Activated T-helper 1 cell treated with anti-CD3 and anti-CD28 coated beads, Interleukin-12 subunit alpha, Interleukin-12 subunit beta, Interleukin-2, Interleukin-4 antibody, amounts not matched to agents 30 ng/mL and 10 ng/mL and 1 ng/mL, durations not matched to agents 14 hours and 24 hours and 36 hours (primary cell): ENCODE data around the gene ADAM8. TPM values are rescaled to one million over a fixed set of nuclear protein-coding genes. Genes with fewer than 3 reads are reported as not detected.

ENCODE experiments used
- DNase-seq: peaks from one replicate; pipeline ENCODE4 v3.0.0; 2021; ENCODE audit warnings: low spot score
- H3K27ac Mint-ChIP-seq: one replicate; pipeline ENCODE4 v1.8.0; 2021; ENCODE audit warnings: mild to moderate bottlenecking, mixed read lengths
- H3K27me3 Mint-ChIP-seq: one replicate; pipeline ENCODE4 v1.8.0; 2022; ENCODE audit warnings: mild to moderate bottlenecking, moderate library complexity, mixed read lengths; ENCODE audit not compliant: insufficient read depth
- H3K36me3 Mint-ChIP-seq: one replicate; pipeline ENCODE4 v1.8.0; 2021; ENCODE audit warnings: low read depth, mixed read lengths
- H3K4me1 Mint-ChIP-seq: one replicate; pipeline ENCODE4 v1.8.0; 2021; ENCODE audit warnings: low read depth, mixed read lengths
- H3K4me3 Mint-ChIP-seq: one replicate; pipeline ENCODE4 v1.8.0; 2021; ENCODE audit warnings: mild to moderate bottlenecking, moderate library complexity, mixed read lengths
- H3K9me3 Mint-ChIP-seq: one replicate; pipeline ENCODE4 v1.8.0; 2021; ENCODE audit warnings: mixed read lengths
- intact Hi-C: fragments of 100-400 bp; cut with micrococcal nuclease; formaldehyde crosslinking; loops from one replicate; pipeline ENCODE4 v1.15.1; 2024
- total RNA-seq: library from RNA; stranded (reverse); gene quantifications from 2 replicates; pipeline ENCODE4 v1.2.3, GENCODE V29; 2022

Gene ADAM8
- total RNA-seq, 1 donor from 2014 or later, result 138 TPM

DNA sequence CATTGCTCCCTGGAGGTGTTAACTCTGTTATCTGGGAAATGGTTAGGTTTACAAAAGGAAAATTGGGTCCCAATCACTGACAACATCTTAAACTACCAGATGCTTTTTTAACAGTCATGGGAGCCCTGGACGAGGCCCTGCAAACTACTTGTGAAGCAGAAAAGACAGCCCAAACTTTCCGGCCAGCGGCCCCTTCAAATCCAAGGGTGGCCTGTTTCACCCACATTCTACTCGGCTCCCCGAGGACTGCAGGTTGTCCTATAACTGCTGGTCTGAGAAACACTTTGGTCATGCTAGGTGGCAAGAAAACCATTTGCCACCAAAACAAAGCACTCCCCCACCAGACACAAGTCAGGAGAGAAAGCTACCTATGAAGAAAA lies 29.4 kb upstream of the ADAM8 start:
- Mint-ChIP-seq H3K9me3 (no peaks in the 10 kb centered on the region), H3K4me3 (no peak overlapping the region), H3K36me3 (peaks cover 10% of the 10 kb centered on the region), H3K27me3 (no peaks in the 10 kb centered on the region), H3K27ac (no peak overlapping the region), H3K4me1 (peaks cover 17% of the 10 kb centered on the region)
- intact Hi-C loops, result no loop called here
- DNase-seq, result no peak

DNA sequence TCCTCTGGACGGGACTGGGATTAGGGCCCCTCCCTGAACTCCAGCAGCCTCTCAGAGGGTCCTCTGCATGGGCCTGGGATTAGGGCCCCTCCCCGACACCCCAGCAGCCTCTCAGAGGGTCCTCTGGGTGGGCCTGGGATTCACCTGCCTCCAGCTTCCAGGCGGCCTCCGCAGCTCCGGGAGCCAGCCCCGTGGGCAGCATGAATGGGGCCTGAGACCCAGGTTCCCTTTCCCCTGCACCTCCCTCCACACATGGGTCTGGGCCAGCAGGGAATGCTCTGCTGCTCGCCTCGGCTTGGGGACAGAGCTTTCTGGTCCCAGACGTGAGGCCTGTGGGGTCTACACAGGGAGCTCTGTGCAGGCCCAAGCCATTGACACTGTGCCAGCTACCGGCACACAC lies 26.5 kb upstream of the ADAM8 start:
- Mint-ChIP-seq H3K4me3 (no peak overlapping the region), H3K9me3 (no peaks in the 10 kb centered on the region), H3K27ac (no peak overlapping the region), H3K27me3 (no peaks in the 10 kb centered on the region), H3K4me1 (peaks cover 15% of the 10 kb centered on the region), H3K36me3 (peaks cover 23% of the 10 kb centered on the region)
- intact Hi-C loops, result no loop called here
- no peak for DNase-seq

GRCh38 chr10:133302230-133302629 lies 25.6 kb upstream of the ADAM8 start:
- H3K27ac Mint-ChIP-seq, result no peak overlapping the region
- intact Hi-C loops, result no loop called here
- peaks cover 27% of the 10 kb centered on the region for H3K36me3 Mint-ChIP-seq
- H3K27me3 Mint-ChIP-seq, result no peaks in the 10 kb centered on the region
- no peaks in the 10 kb centered on the region for H3K9me3 Mint-ChIP-seq
- peaks cover 6% of the 10 kb centered on the region for H3K4me1 Mint-ChIP-seq
- no peak overlapping the region for H3K4me3 Mint-ChIP-seq
- no peak for DNase-seq

DNA sequence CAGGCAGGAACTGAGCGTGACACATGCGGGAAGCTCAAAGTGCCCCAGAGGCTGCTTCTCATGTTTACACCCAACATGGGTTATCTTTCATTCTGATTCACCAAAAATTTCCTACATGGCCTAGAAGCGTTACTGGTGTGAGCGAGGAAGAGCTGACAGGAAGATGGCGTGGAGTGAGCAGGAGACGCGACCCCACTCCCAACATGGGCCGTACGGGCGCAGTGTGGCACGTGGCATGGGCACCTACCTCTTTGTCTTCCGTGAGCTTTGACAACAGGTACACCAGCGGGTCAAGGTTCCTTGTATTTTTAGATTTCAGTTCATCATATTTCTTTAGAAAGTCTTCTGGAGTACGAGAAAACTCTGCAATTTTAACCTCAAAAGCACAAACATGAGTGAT lies 23.1 kb upstream of the ADAM8 start:
- no peaks in the 10 kb centered on the region for H3K9me3 Mint-ChIP-seq
- no peaks in the 10 kb centered on the region for H3K4me1 Mint-ChIP-seq
- intact Hi-C loops, result no loop called here
- no peak overlapping the region for H3K4me3 Mint-ChIP-seq
- H3K27ac Mint-ChIP-seq, result no peak overlapping the region
- H3K27me3 Mint-ChIP-seq, result no peaks in the 10 kb centered on the region
- peaks cover 26% of the 10 kb centered on the region for H3K36me3 Mint-ChIP-seq
- no peak for DNase-seq

GRCh38 chr10:133299224-133299623 lies 22.6 kb upstream of the ADAM8 start:
- no peak for DNase-seq
- no peaks in the 10 kb centered on the region for H3K4me1 Mint-ChIP-seq
- no peaks in the 10 kb centered on the region for H3K27me3 Mint-ChIP-seq
- H3K36me3 Mint-ChIP-seq, result peaks cover 28% of the 10 kb centered on the region
- no peak overlapping the region for H3K27ac Mint-ChIP-seq
- intact Hi-C loops, result no loop called here
- no peak overlapping the region for H3K4me3 Mint-ChIP-seq
- H3K9me3 Mint-ChIP-seq, result no peaks in the 10 kb centered on the region

GRCh38 chr10:133298466-133298865 lies 21.8 kb upstream of the ADAM8 start:
- Mint-ChIP-seq H3K4me1 (no peaks in the 10 kb centered on the region), H3K9me3 (no peaks in the 10 kb centered on the region), H3K27ac (no peak overlapping the region), H3K36me3 (peaks cover 30% of the 10 kb centered on the region), H3K4me3 (no peak overlapping the region), H3K27me3 (no peaks in the 10 kb centered on the region)
- no peak for DNase-seq
- intact Hi-C loops, result no loop called here

DNA sequence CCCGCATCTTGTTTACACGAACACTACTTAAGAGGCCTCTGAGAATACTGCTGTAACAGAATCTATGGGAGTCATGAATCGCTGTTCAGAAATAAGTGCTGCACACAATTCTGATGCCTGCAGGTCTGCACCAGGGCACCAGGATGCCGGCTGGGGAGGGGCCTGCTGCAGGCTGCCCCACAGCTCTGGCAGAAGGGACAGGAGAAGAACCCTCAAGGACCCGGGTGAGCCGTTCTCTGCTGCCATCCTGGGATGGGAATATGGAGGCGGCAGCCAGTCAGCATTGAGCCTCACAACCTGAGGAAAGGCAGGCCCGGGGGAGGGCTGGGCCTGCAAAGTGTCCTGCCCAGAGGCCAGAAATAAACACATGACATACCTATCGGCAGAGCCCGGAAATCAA lies 20.8 kb upstream of the ADAM8 start:
- H3K4me3 Mint-ChIP-seq, result no peak overlapping the region
- DNase-seq, result no peak
- peaks cover 32% of the 10 kb centered on the region for H3K36me3 Mint-ChIP-seq
- no peak overlapping the region for H3K27ac Mint-ChIP-seq
- intact Hi-C loops, result no loop called here
- H3K4me1 Mint-ChIP-seq, result no peaks in the 10 kb centered on the region
- H3K27me3 Mint-ChIP-seq, result no peaks in the 10 kb centered on the region
- no peaks in the 10 kb centered on the region for H3K9me3 Mint-ChIP-seq

- Mint-ChIP-seq H3K27me3 (no peaks in the 10 kb centered on the region), H3K4me1 (no peaks in the 10 kb centered on the region), H3K27ac (no peak overlapping the region), H3K9me3 (no peaks in the 10 kb centered on the region), H3K36me3 (peaks cover 33% of the 10 kb centered on the region), H3K4me3 (no peak overlapping the region)
- no peak for DNase-seq
- intact Hi-C loops, result no loop called here
These were observed 19.0 kb upstream of the ADAM8 start for GRCh38 chr10:133295426-133296320.

DNA sequence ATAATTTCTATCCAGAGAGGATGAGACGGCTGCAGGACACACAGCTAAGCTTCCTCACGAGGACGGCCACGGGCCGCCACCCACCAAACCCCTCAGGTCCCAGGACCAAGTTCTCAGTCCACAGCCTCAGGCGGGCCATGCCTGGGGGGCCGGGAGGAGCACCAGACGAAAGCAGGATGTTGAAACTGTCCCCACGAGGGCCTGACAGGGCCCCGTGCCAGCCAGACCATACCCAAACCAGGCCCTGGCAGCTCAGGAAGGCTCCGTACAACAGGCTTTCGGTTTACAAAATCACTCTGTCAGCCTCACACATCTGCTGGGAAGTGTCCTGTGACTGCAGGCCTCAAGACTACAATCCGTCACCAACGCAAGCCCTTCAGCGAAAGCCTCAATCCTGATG lies 17.5 kb upstream of the ADAM8 start:
- no peak for DNase-seq
- Mint-ChIP-seq H3K4me1 (no peaks in the 10 kb centered on the region), H3K9me3 (no peaks in the 10 kb centered on the region), H3K36me3 (peaks cover 28% of the 10 kb centered on the region), H3K4me3 (no peak overlapping the region), H3K27me3 (no peaks in the 10 kb centered on the region), H3K27ac (no peak overlapping the region)
- intact Hi-C loops, result no loop called here

- DNase-seq, result no peak
- Mint-ChIP-seq H3K36me3 (peaks cover 30% of the 10 kb centered on the region), H3K27me3 (no peaks in the 10 kb centered on the region), H3K4me1 (no peaks in the 10 kb centered on the region), H3K9me3 (no peaks in the 10 kb centered on the region), H3K4me3 (no peak overlapping the region), H3K27ac (no peak overlapping the region)
- intact Hi-C loops, result no loop called here
These were observed 17.1 kb upstream of the ADAM8 start for GRCh38 chr10:133293810-133294119.

DNA sequence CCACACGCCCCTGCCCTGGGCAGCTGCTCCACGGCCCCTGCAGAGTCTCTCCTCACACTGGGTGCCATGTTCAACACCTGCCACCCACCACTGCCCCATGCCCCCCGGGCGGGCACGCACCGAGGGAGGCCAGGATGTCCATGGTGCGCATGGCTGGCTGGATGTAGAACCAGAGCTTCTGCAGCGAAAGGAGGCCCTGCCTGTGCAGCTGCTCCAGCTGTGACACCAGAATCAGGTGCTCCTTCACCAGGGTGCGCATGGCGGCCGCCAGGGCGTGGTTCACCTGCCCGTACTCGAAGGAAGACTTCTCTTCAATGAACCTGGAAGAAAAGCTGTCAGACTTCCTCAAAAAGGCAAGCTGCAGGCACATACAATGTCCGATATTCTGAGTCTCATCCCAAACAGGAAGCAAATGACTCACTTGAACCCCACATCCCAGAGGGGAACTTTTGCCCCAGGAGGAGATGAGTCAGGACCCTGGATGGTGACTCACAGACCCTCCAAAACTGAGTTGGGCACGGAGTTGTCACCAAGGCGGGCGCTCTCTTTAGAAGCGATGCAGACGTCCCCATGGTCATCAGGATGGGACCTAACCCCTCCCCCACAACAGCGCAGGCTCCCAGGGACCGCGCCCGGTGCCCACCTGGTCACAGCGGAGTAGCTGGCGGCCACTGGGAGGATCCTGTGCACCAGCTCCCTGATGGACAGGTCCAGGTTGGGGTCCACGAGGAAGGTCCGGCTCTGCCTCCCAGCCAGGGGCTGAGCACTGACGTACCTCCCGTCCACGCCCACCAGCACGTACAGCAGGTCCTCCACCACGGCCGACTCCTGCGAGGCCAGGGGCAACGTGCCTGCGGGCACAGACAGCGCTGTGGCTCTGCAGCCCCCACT lies 16.5 kb upstream of the ADAM8 start:
- H3K36me3 Mint-ChIP-seq, result peaks cover 29% of the 10 kb centered on the region
- H3K4me1 Mint-ChIP-seq, result no peaks in the 10 kb centered on the region
- no peaks in the 10 kb centered on the region for H3K27me3 Mint-ChIP-seq
- intact Hi-C loops, result no loop called here
- no peaks in the 10 kb centered on the region for H3K9me3 Mint-ChIP-seq
- no peak for DNase-seq
- H3K27ac Mint-ChIP-seq, result no peak overlapping the region
- H3K4me3 Mint-ChIP-seq, result no peak overlapping the region

GRCh38 chr10:133289761-133290160 lies 13.1 kb upstream of the ADAM8 start:
- H3K36me3 Mint-ChIP-seq, result peaks cover 45% of the 10 kb centered on the region
- no peaks in the 10 kb centered on the region for H3K9me3 Mint-ChIP-seq
- DNase-seq, result no peak
- no peaks in the 10 kb centered on the region for H3K4me1 Mint-ChIP-seq
- intact Hi-C loops, result no loop called here
- H3K27me3 Mint-ChIP-seq, result no peaks in the 10 kb centered on the region
- no peak overlapping the region for H3K27ac Mint-ChIP-seq
- no peak overlapping the region for H3K4me3 Mint-ChIP-seq

DNA sequence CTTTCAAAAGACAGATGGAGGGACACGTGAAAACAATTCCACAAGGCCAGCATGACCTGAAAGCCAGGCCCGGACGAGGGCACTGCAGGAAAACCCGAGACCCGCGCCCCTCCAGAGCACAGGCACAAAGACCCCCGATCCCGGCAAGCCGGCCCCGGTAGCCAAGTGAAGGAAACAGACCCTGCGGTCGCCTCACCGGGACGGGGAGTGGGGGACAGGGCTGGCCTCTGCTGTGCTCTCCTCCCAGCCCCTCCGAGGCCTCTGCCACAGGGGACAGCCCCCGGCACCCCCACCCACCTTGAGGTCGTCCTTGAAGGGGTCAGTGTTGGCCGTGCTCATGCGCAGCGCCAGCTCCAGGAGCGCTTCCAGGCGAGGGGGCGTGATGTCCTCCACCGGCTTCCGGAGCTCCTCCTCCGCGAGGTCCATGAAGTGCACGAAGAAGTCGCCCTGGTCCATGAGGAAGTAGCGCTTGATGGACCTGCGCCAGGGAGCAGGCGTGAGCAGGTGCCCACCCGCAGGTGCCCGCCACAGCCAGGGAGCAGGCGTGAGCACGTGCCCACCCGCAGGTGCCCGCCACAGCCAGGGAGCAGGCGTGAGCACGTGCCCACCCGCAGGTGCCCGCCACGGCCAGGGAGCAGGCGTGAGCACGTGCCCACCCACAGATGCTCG lies 11.3 kb upstream of the ADAM8 start:
- H3K4me3 Mint-ChIP-seq, result no peak overlapping the region
- no peak overlapping the region for H3K27ac Mint-ChIP-seq
- intact Hi-C loops, result no loop called here
- no peaks in the 10 kb centered on the region for H3K4me1 Mint-ChIP-seq
- peaks cover 46% of the 10 kb centered on the region for H3K36me3 Mint-ChIP-seq
- H3K27me3 Mint-ChIP-seq, result no peaks in the 10 kb centered on the region
- H3K9me3 Mint-ChIP-seq, result no peaks in the 10 kb centered on the region
- DNase-seq, result no peak
